Left renal cortex interstitium (tissue), 4 donors: Measurements from ENCODE around the gene FAM83E. TPM values are rescaled to one million over a fixed set of nuclear protein-coding genes. Genes with fewer than 3 reads are reported as not detected.
"Not testable (repeated sequence)": the region's sequence is repeated elsewhere in the genome, so short reads cannot be mapped to it uniquely, and the experiment has no call there.

Experiments
- DNase-seq, 4 donors: peaks; one replicate each; pipeline ENCODE4 v3.0.0-alpha.2; 2013; ENCODE audit warnings: low read depth in 4 of 4, low spot score in 2 of 4, missing footprints in 1 of 4
- polyA plus RNA-seq, 4 donors: library from polyadenylated mRNA; unstranded; fragments of 120-200 nt; gene quantifications; one replicate each; pipeline ENCODE4 v1.2.1, GENCODE V29; 2013; ENCODE audit not compliant: insufficient read length in 4 of 4

The FAM83E gene
- polyA plus RNA-seq, 4 donors, result 1.2 to 2.7 (median 1.4) TPM

DNA sequence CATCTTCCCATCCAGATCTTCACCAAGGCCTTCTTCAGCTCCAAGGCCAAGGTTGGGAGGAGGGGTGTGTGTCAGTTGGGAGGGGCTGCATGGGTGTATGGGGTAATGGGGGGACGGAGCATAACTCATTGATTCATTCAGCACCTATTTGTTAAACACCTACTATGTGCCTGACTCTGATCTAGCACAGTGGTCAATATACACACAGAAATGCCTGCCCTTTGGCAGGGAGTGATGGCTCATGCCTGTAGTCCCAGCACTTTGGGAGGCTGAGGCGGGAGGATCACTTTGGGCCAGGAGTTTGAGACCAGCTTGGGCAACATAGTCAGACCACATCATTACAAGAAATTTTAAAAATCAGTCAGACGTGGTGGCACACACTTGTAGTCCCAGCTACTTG lies 27.5 kb downstream of the FAM83E start:
- DNase-seq, result no peak

DNA sequence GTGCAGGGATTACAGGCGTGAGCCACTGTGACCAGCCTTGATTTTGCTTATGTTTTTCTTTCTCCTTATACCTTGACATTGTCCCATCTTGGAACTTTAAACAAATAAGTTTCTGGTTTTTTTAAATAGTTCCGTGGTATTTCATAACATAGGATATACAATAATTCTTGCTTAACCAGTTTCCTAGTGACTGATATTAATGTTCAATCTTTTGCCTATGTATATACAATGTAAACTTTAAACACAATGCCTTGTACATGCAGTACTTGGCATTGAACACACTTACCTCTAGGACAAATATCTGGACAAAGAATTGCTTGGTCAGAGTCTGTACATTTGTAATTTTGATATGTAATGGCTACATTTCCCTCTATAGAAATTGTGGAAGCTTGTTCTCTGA lies 32.7 kb downstream of the FAM83E start:
- no peak for DNase-seq

- no peak for DNase-seq
Measured at GRCh38 chr19:48578891-48579290, 36.0 kb downstream of the FAM83E start.

GRCh38 chr19:48577908-48578307 lies 37.0 kb downstream of the FAM83E start:
- not testable (repeated sequence) for DNase-seq

GRCh38 chr19:48575931-48576622 lies 38.8 kb downstream of the FAM83E start:
- no peak for DNase-seq

DNA sequence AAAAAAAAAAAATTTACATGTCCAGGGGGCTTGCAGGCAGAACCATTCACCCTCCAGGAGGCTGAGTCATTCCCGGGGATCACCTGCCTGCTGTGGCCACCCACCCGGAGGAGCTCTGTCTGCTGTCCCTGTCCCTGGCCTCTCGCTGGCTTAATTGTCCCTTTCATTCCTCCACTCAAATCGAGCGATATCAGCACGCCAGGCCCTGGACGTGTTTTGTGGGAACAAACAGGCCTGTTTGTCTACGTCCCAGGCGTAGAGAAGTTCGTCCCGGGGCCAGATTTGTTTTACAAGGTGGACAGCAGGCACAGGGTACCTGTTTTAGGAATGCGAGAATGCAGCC lies 41.7 kb downstream of the FAM83E start:
- no peak for DNase-seq

- DNase-seq, result no peak
Measured at GRCh38 chr19:48571378-48572162, 43.3 kb downstream of the FAM83E start.

DNA sequence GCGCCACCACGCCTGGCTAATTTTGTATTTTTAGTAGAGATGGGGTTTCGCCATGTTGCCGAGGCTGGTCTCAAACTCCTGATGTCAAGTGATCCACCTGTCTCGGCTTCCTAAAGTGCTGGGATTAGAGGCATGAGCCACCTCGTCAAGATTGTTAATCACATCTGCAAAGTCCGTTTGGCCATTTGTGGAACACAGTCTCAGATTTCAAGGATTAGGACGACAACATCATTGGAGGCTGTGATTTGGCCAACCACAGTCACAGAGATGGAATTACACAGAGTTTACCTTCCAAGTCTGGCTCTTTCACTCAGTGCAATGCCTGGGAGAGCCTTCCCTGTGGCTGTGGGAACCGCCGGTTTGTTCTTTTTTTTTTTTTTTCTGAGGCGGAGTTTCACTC lies 45.1 kb downstream of the FAM83E start:
- DNase-seq, result no peak

DNA sequence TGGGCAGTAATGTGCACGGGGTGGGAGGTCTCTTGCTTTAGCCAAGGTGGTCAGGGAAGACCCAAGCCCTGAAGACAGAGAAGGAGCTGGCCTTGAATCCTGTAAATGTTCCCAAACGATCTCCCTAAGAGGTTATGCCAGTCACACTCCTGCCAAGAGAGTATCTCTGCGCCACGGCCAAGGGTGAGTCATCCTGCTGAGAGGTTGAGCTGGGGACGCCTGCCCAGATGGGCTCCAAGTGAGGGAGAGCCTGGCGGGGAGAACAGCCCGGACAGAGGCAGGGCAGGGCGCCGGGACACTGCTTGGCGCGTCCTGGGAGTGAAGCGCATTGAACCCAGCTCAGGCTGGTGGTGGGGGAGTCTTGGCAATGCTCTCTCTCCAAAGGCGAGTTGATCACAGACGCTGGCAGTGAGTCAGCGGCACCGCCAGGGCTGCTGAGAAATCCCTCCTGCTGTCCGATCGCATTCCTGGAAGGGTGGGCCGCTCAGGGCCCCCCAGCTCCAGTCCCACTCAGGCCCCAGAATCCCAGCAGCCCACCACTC lies 46.5 kb downstream of the FAM83E start:
- DNase-seq, result no peak

DNA sequence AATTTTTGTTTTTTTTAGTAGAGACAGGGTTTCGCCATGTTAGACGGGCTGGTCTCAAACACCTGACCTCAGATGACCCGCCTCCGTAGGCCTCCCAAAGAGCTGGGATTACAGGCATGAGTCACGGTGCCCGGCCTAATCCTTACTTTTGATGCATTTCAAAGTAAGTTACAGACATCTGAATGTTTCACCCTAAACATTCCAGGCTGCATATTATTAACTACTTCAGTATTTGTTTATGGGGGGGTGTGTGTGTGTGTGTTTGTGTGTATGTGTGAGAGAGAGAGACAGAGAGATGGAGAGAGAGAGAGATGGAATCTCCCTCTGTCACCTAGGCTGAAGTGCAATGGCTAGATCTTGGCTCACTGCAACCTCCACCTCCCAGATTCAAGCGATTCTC lies 49.8 kb downstream of the FAM83E start:
- DNase-seq, result no peak

Other genes starting within 250 kb of the FAM83E start
- gene KDELR1, start 223.5 kb downstream of the FAM83E start, polyA plus RNA-seq, result 100 to 1,000 TPM; 208 to 244 (median 234) TPM
- under 1 TPM; 0.42 to 0.78 (median 0.54) TPM for gene GRIN2D, start 221.4 kb downstream of the FAM83E start, polyA plus RNA-seq
- 10 to 100 TPM; 22.9 to 33.0 (median 27.9) TPM for gene GRWD1, start 169.1 kb downstream of the FAM83E start, polyA plus RNA-seq
- 1 to 10 TPM in 2 of 4 donors, under 1 TPM in 2; 0.40 to 1.2 (median 0.85) TPM for gene KCNJ14, start 159.5 kb downstream of the FAM83E start, polyA plus RNA-seq
- gene CYTH2, start 145.7 kb downstream of the FAM83E start, polyA plus RNA-seq, result 100 to 1,000 TPM in 1 of 4 donors, 10 to 100 TPM in 3; 75.7 to 107 (median 90.7) TPM
- gene LMTK3, start 103.2 kb downstream of the FAM83E start, polyA plus RNA-seq, result 1 to 10 TPM; 1.9 to 5.0 (median 3.7) TPM
- under 1 TPM; 0.25 to 0.39 (median 0.35) TPM for gene SULT2B1, start 62.9 kb downstream of the FAM83E start, polyA plus RNA-seq
- gene SPACA4, start 8.3 kb downstream of the FAM83E start, polyA plus RNA-seq, result under 1 TPM in 2 of 4 donors, not detected in 2; 0.11 to 0.26 TPM
- gene RPL18, start 4.1 kb upstream of the FAM83E start, polyA plus RNA-seq, result 1,000 to 10,000 TPM; 1,107 to 1,584 (median 1,279) TPM
- 10 to 100 TPM; 17.1 to 40.1 (median 29.5) TPM for gene SPHK2, start 4.4 kb upstream of the FAM83E start, polyA plus RNA-seq
- 10 to 100 TPM; 11.3 to 15.7 (median 13.2) TPM for gene DBP, start 22.3 kb upstream of the FAM83E start, polyA plus RNA-seq
- gene CA11, start 31.1 kb upstream of the FAM83E start, polyA plus RNA-seq, result 10 to 100 TPM; 20.9 to 34.8 (median 28.6) TPM
- gene NTN5, start 57.9 kb upstream of the FAM83E start, polyA plus RNA-seq, result 1 to 10 TPM in 3 of 4 donors, under 1 TPM in 1; 0.45 to 2.1 (median 1.6) TPM
- gene FUT2, start 80.9 kb upstream of the FAM83E start, polyA plus RNA-seq, result 1 to 10 TPM; 1.7 to 5.6 (median 3.3) TPM
- gene MAMSTR, start 104.6 kb upstream of the FAM83E start, polyA plus RNA-seq, result 1 to 10 TPM; 5.0 to 9.6 (median 6.7) TPM
- 10 to 100 TPM; 12.6 to 16.6 (median 15.2) TPM for gene RASIP1, start 125.5 kb upstream of the FAM83E start, polyA plus RNA-seq
- under 1 TPM; 0.23 to 0.67 (median 0.32) TPM for gene IZUMO1, start 131.8 kb upstream of the FAM83E start, polyA plus RNA-seq
- gene FUT1, start 137.6 kb upstream of the FAM83E start, polyA plus RNA-seq, result 1 to 10 TPM; 3.0 to 3.8 (median 3.4) TPM
- gene FGF21, start 140.4 kb upstream of the FAM83E start, polyA plus RNA-seq, result not detected
- gene BCAT2, start 196.0 kb upstream of the FAM83E start, polyA plus RNA-seq, result 10 to 100 TPM; 30.4 to 64.2 (median 49.8) TPM
- gene HSD17B14, start 221.4 kb upstream of the FAM83E start, polyA plus RNA-seq, result 10 to 100 TPM; 30.0 to 40.4 (median 36.2) TPM